Liver (tissue), 3 donors: Measurements from ENCODE around the gene CDK5R1.

Experiments used
- FOXA1 ChIP-seq: IDR thresholded peaks from 2 replicates; pipeline ENCODE4 v1.6.1; 2016; ENCODE audit warnings: antibody characterized with exemption
- GABPA ChIP-seq, 2 donors: IDR thresholded peaks in 1 of 2; conservative IDR thresholded peaks in 1 of 2; 2 replicates each; pipeline ENCODE4 v1.6.1; 2016; ENCODE audit warnings: antibody characterized with exemption in 2 of 2, mild to moderate bottlenecking in 1 of 2, moderate library complexity in 1 of 2
- JUND ChIP-seq, 2 donors: IDR thresholded peaks; 2 replicates each; pipeline ENCODE4 v1.6.1; 2016; ENCODE audit warnings: antibody characterized with exemption in 2 of 2
- RAD21 ChIP-seq, 2 donors: IDR thresholded peaks; 2 replicates each; pipeline ENCODE4 v1.6.1; 2016; ENCODE audit warnings: antibody characterized with exemption in 2 of 2, mild to moderate bottlenecking in 2 of 2
- SP1 ChIP-seq: IDR thresholded peaks from 2 replicates; pipeline ENCODE4 v1.6.1; 2018; ENCODE audit warnings: antibody characterized with exemption, mild to moderate bottlenecking
- TAF1 ChIP-seq: conservative IDR thresholded peaks from 2 replicates; pipeline ENCODE4 v1.6.1; 2016; ENCODE audit warnings: antibody characterized with exemption, mild to moderate bottlenecking
- YY1 ChIP-seq: IDR thresholded peaks from 2 replicates; pipeline ENCODE4 v1.6.1; 2016; ENCODE audit warnings: antibody characterized with exemption, mild to moderate bottlenecking
- TF ChIP-seq, protein P1 (sequence below): fragments of 150-350 bp; IDR thresholded peaks from 2 replicates; pipeline ENCODE4 v1.5.1; 2017; ENCODE audit warnings: improper control_type of control experiment, low read depth, low read length; ENCODE audit not compliant: missing input control
- TF ChIP-seq, protein P2 (sequence below): IDR thresholded peaks from 2 replicates; pipeline ENCODE4 v1.6.1; 2016; ENCODE audit warnings: antibody characterized with exemption
- TF ChIP-seq, protein P3 (sequence below): IDR thresholded peaks from 2 replicates; pipeline ENCODE4 v1.6.1; 2016; ENCODE audit warnings: antibody characterized with exemption, mild to moderate bottlenecking
- TF ChIP-seq, protein P4 (sequence below): IDR thresholded peaks from 2 replicates; pipeline ENCODE4 v1.6.1; 2016; ENCODE audit warnings: antibody characterized with exemption
- donor health status: healthy.
- donor health status: healthy.

DNA sequence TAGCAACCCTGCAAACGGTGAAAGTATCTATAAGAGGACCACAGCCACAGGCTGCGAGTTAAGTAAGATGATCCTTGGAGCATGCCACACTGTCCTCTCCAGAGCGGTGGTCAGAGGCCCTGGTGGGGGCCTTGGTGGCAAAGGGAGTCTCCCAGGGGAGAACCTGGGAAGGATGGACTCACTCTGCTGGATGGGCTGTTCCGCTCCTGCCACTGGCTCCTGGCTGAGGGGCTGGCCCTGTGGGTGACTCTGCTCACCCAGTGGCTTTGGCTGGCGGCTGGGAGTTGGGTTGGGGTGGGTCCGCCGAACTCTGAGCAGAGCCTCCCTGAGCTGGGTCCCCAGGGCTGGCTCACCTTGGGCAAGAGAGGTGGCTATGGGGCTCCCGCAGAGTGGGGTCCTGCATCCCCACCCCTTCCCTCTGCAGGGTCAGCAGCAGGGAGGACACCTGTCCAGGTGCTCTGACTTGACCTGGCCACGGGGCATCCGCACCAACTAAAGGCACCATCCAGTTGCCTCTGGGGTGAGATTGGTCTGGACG is 7.3 kb downstream of the CDK5R1 start:
- TF ChIP-seq, protein P1, sequence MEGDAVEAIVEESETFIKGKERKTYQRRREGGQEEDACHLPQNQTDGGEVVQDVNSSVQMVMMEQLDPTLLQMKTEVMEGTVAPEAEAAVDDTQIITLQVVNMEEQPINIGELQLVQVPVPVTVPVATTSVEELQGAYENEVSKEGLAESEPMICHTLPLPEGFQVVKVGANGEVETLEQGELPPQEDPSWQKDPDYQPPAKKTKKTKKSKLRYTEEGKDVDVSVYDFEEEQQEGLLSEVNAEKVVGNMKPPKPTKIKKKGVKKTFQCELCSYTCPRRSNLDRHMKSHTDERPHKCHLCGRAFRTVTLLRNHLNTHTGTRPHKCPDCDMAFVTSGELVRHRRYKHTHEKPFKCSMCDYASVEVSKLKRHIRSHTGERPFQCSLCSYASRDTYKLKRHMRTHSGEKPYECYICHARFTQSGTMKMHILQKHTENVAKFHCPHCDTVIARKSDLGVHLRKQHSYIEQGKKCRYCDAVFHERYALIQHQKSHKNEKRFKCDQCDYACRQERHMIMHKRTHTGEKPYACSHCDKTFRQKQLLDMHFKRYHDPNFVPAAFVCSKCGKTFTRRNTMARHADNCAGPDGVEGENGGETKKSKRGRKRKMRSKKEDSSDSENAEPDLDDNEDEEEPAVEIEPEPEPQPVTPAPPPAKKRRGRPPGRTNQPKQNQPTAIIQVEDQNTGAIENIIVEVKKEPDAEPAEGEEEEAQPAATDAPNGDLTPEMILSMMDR = no peak
- TF ChIP-seq SP1 = no peak
- TF ChIP-seq, protein P2, sequence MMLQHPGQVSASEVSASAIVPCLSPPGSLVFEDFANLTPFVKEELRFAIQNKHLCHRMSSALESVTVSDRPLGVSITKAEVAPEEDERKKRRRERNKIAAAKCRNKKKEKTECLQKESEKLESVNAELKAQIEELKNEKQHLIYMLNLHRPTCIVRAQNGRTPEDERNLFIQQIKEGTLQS = no peak
- TF ChIP-seq RAD21 (IDR thresholded peaks at IDR 0.05) = no peak
- TF ChIP-seq, protein P3, sequence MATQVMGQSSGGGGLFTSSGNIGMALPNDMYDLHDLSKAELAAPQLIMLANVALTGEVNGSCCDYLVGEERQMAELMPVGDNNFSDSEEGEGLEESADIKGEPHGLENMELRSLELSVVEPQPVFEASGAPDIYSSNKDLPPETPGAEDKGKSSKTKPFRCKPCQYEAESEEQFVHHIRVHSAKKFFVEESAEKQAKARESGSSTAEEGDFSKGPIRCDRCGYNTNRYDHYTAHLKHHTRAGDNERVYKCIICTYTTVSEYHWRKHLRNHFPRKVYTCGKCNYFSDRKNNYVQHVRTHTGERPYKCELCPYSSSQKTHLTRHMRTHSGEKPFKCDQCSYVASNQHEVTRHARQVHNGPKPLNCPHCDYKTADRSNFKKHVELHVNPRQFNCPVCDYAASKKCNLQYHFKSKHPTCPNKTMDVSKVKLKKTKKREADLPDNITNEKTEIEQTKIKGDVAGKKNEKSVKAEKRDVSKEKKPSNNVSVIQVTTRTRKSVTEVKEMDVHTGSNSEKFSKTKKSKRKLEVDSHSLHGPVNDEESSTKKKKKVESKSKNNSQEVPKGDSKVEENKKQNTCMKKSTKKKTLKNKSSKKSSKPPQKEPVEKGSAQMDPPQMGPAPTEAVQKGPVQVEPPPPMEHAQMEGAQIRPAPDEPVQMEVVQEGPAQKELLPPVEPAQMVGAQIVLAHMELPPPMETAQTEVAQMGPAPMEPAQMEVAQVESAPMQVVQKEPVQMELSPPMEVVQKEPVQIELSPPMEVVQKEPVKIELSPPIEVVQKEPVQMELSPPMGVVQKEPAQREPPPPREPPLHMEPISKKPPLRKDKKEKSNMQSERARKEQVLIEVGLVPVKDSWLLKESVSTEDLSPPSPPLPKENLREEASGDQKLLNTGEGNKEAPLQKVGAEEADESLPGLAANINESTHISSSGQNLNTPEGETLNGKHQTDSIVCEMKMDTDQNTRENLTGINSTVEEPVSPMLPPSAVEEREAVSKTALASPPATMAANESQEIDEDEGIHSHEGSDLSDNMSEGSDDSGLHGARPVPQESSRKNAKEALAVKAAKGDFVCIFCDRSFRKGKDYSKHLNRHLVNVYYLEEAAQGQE = no peak
- no peak for TF ChIP-seq GABPA (IDR thresholded peaks at IDR 0.05 in 1 of 2, conservative IDR thresholded peaks at IDR 0.05 in 1 of 2)
- TF ChIP-seq FOXA1 = no peak
- TF ChIP-seq, protein P4, sequence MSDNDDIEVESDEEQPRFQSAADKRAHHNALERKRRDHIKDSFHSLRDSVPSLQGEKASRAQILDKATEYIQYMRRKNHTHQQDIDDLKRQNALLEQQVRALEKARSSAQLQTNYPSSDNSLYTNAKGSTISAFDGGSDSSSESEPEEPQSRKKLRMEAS = no peak
- TF ChIP-seq JUND (IDR thresholded peaks at IDR 0.05) = no peak
- no peak for TF ChIP-seq YY1
- no peak for TF ChIP-seq TAF1
